GM21619 (cell line): Measurements from ENCODE around the gene HBP1.
"Not testable (repeated sequence)": the region's sequence is repeated elsewhere in the genome, so short reads cannot be mapped to it uniquely, and the experiment has no call there.

Source experiments
- ATAC-seq: cut with Tn5 transposase; IDR thresholded peaks from one replicate; pipeline ENCODE4 v1.9.1; 2021; ENCODE audit not compliant: unreplicated experiment

The HBP1 gene

DNA sequence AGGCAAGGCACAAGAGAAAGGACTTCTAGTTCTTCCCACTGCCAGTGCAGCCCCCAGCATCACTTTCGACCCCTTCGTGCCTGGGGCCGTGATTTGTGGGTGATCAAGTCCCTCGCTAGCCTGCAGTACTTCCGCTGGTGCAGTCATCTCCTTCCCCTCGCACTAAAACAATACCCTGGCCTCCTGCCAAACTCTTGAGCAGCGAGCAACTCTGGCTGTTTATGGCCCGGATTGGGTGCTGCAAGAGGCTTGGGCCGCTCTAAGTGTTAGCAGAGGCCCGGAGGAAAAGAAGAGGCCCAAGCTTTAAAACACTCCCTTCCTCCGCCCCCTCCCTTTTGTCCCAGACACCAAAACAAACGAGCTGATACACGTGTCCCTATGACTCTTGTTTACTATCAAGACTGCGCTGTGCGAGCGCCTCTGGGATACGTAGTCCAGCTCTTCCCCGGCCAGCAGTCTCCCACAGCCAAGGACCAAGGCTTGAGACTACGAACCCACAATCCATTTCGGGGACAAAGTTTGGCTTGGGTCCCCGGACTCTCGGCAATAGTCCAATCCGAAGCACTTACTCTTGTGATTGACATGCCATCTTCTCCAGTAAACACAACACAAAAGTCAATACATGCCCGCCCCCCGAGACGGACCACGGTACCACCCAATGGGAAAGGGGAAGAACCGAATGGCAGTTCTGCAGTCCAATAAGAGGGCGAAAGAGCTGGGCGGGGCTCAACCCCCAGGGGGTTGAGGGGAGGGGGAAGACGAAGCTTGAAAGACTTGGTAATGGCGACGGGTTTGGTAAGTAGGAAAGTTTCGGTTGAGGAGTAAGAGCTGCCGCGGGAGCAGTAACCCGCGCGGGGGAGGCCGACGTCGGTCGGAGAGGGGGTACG lies at the start of gene HBP1:
HBP1 (plus strand) TSS at position 771 of the 887 bp plus-strand sequence. CDS start 10,891 bp downstream, outside the sequence.
- ATAC-seq, result peak; percentile 86

DNA sequence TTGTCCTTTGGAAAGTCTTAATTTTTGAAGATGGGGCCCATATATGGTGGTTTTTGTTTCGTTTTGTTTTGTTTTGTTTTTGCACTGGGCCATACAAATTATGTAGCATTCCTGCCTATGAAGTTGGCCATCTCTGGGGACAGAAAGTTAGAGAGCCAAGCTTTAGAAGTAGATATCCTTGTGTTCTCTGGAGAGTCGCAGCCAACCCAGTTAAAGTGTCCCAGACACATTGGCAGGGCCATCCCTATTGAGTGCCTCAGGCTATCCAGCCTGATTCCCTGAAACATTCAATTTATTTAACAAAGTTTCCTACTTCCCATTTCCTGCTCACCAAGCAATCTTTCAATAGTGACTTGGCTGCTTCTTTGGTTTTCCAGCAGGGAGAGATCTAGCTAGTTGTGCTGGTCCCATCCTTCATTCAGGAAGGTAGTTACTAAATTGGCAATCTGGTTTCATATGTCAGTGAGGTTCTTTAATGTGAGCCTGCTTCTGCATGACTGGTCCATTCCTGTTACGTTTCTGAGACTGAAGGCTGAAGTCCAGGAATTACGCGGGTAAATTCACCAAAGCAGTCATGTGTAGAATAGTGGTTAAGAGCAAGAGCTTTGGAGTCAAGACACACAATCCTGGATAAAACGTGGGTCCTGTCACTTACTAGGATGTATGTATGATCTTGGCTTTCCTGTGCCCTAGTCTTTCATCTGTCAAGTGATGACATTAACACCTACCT lies 49.3 kb upstream of the HBP1 start:
- ATAC-seq, result no peak

GRCh38 chr7:107122486-107122911 lies 46.3 kb upstream of the HBP1 start:
- ATAC-seq, result no peak

GRCh38 chr7:107123392-107123791 lies 45.4 kb upstream of the HBP1 start:
- no peak for ATAC-seq

DNA sequence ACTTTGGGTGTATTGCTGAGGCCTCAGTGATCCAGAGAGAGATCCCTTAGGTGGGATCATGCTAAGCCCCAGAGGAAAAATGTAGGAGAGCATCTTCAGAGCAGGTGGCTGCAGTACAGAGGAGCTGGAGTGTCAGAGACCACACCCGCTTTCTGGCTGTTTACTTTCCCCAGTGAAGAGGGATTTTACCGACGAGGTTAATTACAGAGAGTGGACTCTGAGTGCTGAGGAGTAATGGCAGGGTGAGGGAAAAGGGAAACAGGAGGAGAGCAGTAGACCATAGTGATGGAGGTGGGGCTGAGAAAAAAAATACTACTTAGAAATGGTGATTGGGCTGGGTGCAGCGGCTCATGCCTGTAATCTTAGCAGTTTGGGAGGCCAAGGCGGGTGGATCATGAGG lies 43.3 kb upstream of the HBP1 start:
- ATAC-seq, result no peak

- no peak for ATAC-seq
Measured at GRCh38 chr7:107128217-107128616, 40.6 kb upstream of the HBP1 start.

DNA sequence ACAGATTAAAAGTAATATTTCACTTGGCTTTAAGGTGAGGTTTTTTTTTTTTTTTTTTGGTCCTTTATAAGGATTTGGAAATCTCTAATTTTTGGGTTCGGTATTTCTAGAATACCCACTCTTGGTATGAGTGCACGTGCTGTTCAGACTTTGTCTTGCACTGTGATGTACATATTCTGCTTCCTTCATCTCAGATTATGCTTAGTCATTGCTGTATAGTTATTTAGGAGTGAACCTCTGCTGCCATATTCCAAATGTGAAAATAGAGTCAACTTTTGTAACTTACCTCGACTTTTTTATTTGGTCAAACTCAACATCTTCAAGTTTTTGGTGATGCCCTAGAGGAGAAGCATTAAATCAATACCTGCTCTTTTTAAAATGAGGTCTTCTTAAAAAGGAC lies 40.1 kb upstream of the HBP1 start:
- no peak for ATAC-seq

- ATAC-seq, result no peak
Measured at GRCh38 chr7:107130487-107131220, 38.1 kb upstream of the HBP1 start.

DNA sequence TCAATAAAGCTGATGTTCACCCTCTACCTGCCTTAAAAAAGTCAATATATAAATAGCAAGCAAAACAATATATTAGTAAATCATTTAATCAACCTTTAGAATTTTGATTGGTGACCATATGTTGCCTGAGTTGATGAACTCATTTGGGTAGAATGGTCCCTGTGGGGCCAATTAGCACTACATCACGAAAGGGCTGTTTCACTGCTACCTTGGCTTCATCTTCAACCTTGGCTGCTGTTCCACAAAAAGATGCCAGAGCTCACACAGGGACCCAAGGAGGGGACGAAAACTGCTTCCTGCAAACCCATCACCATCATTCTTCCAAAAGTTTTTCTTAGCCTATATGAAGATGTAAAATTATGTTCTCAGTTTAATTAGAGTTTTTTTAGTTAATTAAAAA lies 35.4 kb upstream of the HBP1 start:
- ATAC-seq, result no peak

DNA sequence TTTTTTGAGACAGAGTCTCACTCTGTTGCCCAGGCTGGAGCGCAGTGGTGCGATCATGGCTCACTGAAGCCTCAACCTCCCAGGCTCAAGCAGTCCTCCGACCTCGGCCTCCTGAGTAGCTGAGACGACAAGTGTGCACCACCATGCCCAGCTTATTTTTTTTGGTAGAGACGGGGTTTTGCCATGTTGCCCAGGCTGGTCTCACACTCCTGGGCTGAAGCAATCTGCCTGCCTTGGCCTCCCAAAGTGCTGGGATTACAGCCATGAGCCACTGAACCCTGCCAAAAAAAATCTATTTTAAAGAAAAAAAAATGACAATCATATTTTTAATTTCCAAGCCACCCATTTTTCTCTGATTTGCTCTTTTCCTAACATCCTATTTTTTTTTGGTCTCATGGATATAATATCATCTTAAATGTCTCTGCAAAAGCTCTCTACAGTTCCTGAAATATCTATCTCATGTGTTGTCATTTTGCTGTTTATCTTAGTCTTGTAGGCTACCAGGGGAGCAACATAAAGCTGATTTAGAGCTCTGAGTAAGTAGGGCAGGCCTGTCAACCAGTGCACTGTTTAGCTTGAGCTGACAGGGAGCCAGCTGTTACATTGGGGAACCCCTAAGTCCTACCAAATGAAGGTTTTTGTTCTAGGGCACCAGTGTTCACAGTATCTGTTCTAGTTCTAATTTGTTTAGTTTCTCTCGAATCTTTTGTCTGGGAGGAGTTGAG lies 29.9 kb upstream of the HBP1 start:
- no peak for ATAC-seq

GRCh38 chr7:107143875-107144274 lies 24.9 kb upstream of the HBP1 start:
- not testable (repeated sequence) for ATAC-seq

GRCh38 chr7:107145067-107145838 lies 23.6 kb upstream of the HBP1 start:
- ATAC-seq, result no peak

GRCh38 chr7:107147464-107148393 lies 21.1 kb upstream of the HBP1 start:
- ATAC-seq, result no peak

DNA sequence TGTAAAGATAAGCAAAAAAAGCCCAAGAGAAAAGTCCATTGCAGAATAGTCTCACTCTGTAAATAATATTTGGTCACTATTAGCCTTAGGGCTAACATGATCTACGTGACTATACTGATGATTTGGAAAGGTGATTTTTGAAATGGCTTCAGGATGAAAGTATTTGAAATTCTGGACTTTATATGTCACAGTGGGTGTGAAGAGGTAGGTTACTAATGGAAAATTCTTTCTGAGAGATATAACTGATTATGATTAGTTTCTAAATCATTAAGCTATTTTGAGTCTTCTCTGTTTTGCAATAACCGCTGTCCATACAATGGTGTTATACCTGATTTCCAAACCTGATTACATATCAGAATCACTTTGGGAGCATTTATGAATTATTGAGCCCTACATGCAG lies 20.1 kb upstream of the HBP1 start:
- no peak for ATAC-seq

GRCh38 chr7:107149863-107150262 lies 18.9 kb upstream of the HBP1 start:
- ATAC-seq, result no peak

GRCh38 chr7:107150375-107151073 lies 18.3 kb upstream of the HBP1 start:
- ATAC-seq, result no peak

GRCh38 chr7:107151538-107151937 lies 17.3 kb upstream of the HBP1 start:
- ATAC-seq, result no peak

DNA sequence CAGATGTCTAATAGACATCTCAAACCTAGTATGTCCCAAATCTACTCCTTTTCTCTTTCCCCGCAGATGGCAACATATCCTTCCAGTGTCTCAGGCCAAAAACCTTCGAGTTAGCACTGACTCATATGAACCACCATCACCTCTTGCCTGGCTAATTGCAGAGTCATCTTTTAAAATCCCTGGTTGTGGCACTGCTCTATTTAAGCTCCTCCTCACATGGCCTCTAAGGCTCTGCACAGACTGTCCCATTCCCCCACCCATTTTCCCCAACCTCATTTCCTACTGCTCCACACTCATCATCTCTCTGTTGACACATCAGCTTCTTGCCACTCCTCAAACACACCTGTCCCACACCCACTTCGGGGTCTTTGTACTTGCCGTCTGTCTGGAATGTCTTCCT lies 16.8 kb upstream of the HBP1 start:
- ATAC-seq, result no peak
